GM18519 (cell line): ENCODE data around the gene PRSS3.
"Not testable (repeated sequence)": the region's sequence is repeated elsewhere in the genome, so short reads cannot be mapped to it uniquely, and the experiment has no call there.

ENCODE experiments used
- ATAC-seq: cut with Tn5 transposase; IDR thresholded peaks from one replicate; pipeline ENCODE4 v1.9.1; 2021; ENCODE audit warnings: mild to moderate bottlenecking, moderate library complexity; ENCODE audit not compliant: unreplicated experiment, low FRiP score

PRSS3 gene

DNA sequence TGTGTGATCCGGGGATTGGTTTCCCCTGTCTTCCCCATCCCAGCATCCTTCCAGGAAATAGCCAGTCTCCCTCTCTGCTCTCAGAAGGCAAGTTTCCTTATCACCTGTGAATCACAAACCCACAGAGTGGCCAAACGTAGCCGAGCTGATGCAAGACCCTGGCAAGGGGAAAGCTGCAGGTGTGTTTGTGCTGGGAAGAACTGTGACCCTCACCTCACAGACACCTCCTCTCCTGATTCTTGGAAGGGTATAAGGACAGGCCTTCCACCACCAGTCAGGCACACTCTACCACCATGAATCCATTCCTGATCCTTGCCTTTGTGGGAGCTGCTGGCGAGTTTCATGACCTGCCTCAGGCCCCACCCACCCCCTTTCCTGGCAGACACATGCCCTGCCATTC, at the start of gene PRSS3:
TSS of gene PRSS3 (plus strand) at position 281 of the 400 bp plus-strand sequence. CDS start at position 294, 13 bp downstream.
- ATAC-seq: no peak

DNA sequence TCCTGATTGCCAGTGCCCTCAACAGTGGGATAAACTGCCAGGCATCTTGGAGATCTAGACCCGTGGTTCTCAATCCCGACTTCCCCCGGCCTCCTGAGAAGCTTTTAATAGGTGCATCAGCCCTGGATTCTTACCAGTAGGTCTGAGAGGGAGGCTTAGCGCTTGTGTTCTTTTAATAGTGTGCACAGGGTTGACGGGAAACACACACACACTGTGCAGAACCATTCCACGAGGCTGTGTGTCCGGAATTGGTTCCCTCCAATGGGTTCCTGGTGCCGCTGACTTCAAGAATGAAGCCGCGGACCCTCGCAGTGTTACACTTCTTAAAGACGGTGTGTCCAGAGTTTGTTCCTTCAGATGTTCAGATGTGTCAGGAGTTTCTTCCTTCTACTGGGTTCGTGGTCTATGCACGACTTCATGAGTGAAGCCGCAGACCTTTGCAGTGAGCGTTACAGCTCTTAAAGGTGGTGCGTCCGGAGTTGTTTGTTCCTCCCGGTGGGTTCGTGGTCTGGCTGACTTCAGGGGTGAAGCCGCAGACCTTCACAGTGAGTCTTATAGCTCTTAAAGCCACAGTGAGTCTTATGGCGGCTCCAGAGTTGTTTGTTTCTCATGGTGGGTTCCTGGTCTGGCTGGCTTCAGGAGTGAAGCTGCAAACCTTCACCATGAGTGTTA, 46.6 kb upstream of the PRSS3 start:
- no peak for ATAC-seq

DNA sequence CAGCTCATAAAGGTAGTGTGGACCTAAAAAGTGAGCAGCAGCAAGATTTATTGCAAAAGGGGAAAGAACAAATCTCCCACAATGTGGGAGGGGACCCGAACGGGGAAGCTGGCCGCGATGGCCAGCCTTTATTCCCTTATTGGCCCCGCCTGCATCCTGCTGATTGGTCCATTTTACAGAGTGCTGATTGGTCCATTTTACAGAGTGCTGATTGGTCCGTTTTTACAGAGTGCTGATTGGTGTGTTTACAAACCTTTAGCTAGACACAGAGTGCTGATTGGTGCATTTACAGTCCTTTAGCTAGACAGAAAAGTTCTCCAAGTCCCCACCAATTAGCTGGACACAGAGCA, 46.1 kb upstream of the PRSS3 start:
- not testable (repeated sequence) for ATAC-seq

DNA sequence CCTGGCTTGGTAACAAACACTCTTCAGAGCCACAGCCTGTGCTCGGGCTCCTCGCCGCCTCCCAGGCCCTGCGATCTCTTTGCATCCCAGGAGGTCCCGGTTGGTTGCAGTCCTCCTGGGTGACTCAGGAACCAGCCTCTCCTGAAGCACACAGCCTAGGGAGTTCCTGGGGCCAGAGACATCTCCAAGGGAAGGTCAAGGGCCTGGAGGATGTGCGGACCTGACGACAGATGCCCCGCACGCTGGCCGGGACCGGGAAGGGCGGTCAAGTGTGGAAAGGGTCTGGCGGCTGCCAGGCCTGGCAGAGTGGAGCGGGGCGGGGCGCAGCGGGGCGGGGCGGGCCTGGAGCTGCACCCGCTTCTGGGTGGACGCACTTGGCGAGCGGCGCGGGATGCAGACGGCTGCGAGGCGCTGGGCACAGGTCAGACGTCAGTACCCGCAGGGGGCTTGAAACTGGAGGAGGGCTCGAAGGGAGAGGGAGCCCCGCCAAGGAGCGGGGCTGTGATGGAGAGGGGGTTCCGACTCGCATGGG, 45.0 kb upstream of the PRSS3 start:
- no peak for ATAC-seq

DNA sequence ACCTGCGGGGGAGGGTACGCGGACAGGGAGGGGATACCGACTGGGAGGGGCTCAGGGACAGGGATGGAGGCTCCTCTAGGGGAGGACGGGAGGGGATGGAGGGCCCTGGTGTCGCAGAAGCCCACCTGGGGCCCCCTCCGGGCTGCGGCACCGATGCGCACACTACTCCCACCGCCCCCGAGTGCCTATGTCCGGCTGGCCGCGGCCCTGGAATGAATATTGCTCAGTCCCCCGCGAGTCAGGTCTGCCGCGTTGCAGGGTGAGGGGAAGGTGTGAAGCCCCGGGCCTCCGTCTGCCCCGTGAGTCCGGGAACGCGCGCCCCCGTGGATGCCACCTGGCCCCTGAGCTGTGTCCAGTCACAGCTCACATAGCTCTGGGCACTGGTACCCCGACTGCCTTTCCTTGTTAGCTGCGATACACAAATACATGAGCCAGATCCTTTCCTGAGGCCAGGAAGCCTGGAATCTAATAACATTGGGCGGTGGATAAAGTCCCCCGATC, 44.5 kb upstream of the PRSS3 start:
- ATAC-seq: no peak

DNA sequence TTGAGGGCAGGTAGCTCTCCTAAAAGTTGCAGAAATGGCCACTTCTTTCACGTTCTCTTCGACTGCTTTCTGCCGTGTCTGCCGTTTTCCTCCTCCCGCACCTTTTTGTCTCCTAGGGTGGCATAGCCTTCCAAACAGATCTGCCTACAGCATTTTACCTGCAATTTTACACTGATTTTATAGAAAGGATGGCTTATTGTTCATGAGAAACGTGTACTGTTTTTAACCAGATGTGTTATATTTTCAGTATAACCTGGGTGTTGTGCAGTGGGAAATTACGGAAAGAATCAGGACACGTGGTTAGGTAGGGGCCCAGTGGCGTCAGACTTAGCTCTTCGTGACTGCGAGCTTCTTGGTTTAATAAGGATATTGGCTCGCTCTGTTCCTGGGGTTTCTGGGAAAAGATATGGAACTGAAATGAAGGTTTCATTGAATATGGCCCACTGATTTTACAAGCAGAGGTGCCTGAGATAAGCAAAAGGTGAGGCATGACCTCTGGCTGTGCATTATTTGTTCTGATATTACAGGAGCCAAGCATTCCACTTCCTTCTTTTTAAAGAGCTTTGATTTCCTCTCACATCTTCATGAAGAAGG, 43.7 kb upstream of the PRSS3 start:
- ATAC-seq: no peak

DNA sequence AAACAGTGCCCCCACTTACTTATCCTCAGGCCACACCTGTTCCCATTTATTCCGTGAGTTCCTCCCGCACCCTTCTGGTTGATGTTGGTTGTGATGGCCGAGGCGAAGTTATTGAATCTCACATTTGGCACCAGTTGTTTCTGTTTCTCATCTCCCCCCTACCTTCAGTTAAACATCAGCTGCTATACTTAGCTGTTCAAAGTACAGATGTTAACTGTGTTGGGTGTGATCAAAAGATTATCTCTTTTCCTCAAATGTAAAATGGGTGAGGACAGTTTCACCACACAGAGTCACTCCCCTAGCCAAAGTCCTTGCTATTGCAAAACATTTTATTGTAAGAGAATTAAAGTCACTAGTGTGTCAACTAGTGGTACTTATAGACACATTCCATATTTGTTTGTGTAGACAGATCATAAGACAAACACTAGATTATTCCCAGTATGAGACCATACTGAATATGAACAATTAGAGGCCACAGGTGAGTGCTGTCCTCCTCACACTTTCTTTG, 43.2 kb upstream of the PRSS3 start:
- no peak for ATAC-seq

DNA sequence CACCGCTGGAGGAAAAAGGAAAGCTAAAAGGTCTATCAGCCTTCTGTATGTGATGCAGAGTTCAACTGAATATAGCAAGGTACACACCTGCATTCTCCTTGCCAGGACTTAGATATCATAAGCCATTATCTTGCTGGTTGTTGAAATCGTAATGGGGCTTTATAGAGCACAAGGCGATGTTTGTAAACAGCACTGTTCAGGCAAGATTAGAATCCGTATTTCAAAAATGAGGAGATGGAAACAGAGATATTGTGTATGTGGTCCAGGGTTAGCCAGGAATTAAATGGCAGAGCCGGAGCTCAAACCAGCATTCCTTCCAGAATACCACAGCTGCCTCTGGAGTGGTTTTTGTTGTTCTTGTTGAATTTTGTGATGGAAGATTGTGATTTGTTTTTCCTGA, 42.6 kb upstream of the PRSS3 start:
- ATAC-seq: not testable (repeated sequence)

DNA sequence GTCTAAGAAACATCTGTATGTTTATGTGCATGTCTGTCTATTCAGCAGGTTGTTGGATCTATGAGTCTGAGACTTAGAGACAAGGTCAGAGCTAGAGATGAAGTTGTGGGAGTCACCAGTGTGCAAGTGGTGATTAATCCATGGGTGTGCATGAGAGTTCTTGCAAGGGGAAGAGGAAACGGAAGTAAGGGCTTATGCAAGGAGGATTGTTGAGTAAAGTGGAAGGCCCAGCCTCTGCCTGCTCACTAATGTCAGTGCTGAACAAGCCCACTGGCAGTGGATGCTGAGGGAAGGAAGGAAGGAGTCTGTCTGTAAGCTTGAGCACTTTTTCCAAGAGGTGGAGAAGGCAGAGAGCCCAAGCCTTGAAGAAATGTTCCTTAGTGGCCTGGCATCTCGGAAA, 35.7 kb upstream of the PRSS3 start:
- not testable (repeated sequence) for ATAC-seq

DNA sequence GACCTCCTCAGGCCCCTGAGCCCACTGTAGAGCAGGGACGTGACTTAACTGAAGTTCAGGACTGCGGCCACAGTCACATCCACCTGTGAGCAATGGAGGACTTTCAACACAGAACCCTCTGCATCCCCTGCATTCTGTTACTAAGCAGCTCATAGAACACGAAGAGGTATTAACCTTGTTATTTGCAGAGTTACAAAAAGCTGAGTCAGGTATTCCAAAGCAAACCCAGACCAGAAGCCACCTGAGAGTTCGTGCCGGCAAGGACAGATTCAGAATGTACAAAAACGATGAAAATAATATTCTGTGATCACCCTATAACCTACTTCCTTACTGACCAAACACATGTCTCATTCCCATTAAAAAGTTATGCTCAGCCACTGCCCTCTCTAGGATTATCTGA, 33.0 kb upstream of the PRSS3 start:
- no peak for ATAC-seq

DNA sequence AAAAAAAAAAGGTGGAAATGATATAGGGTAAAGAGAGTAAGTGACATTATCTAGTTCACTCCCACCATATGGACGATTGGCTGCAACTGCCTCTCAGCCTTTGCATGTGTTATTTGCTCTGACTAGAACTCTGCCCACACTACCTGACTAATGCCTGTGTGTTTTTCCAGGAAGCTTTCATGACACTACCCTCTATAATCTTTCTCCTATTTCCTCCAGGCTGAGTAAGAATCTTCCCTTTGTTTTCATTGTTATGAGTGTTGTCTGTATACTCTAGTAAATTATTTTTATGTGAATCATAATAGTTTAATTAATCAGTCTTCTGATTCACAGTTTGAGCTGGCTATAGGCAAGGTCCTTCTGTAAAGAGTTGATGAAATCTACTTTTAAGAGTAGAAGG, 31.7 kb upstream of the PRSS3 start:
- not testable (repeated sequence) for ATAC-seq

DNA sequence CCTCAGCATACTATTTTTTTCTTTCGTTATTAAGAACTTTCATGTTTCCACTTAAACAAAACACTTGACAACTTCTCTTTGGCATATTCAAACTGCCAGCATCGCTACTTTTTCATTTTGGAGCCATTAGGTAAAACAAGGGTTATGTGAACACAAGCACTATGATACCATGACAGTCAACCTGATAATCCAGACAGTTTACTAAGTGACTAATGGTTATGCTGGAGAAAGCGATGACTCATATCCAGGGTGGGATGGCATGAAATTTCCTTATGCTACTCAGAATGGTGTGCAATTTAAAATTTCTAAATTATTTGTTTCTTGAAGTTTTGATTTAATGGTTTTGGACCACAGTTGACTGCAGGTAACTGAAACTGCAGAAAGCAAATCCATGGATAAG, 29.9 kb upstream of the PRSS3 start:
- no peak for ATAC-seq

DNA sequence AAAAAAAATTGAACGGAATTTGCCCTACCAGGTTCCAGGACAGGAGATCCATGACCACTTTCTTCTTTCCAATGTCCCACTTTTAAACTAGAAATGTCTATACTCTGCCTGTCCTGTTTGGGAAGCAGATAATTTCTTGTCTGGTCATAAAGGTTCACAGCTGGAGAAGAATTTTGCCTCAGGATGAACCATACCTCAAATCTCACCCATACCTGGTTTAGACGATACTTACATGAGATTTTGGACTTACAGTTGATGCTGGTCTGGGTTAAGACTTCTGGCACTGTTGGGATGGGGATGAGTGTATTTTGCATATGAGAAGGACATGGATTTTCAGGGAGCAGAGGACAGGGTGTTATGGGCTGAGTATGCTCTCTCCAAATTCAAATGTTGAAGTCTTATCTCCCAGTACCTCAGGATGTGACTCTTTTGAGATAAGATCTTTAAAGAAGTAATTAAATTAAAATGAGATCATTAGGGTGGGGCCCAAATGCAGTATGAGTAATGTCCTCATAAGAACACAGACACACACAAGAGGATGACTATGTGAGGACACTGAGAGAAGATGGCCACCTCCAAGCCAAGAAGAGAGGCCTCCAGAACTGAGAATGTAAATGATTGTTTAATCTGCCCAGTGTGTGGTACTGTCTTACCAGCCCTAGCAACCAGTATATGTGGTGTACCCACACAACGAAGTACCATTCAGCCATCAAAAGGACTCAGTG, 25.0 kb upstream of the PRSS3 start:
- ATAC-seq: not testable (repeated sequence)

DNA sequence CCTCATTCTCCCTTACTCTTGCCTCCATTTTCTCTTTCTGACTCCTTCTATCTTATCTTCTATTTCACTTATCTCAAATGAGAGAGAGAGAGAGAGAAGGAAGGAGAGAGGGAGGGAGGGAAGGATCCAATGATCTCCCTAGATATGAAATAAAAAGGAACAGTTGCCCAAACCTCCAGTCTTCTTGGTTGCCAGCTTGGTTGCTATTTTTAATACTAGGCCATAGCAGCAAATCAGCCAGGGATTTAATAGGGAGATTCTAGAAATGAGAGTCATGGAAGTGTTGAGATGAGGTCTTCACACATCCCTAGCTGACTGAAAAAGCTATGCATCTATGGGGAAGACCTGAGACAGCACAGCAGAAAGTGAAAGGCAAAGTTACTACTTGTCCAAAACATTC, 22.2 kb upstream of the PRSS3 start:
- not testable (repeated sequence) for ATAC-seq

DNA sequence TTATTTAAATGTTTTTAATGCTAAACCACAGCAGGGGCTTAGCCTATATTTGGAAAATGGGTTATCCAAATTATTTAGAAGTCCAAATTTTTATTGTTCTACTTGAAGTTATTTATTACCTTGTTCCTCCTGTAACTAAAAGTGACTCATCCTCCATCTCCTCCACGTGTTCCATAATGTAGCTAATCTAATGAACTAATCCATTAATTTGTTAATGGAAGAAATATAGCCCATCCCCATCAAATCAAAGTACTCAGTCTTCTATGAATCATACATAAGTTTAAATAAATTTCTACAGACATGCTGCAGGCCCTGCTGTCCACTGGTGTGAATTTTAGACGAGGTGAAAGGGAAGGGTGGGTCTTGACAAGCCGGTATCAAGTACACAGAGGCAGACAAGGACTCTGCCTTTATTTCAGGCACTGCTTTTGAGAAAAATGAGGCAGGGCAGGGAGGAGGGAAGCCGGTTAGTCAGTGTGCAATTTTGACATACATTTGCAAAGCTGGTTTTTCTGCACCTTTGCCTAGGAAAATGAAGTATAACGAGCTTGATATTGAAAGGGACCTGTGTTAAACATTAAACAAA, 21.2 kb upstream of the PRSS3 start:
- ATAC-seq: not testable (repeated sequence)

DNA sequence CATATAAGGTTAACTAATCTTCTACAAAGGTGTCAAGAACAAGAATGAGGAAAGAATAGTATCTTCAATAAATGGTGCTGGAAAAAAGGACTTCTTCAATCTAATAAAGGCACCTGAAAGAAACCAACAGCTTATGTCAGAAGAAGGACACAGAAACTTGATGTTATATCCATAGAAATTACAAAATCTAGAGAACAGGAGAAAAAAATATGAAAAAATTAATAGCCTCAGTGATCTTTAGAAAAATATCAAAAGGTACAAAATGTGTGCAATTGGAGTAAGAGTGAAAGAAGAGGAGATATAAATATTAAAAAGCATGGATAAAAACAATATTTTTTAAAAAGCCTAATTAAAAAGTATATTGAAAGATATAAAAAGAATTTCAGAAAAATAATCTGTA, 18.8 kb upstream of the PRSS3 start:
- no peak for ATAC-seq

DNA sequence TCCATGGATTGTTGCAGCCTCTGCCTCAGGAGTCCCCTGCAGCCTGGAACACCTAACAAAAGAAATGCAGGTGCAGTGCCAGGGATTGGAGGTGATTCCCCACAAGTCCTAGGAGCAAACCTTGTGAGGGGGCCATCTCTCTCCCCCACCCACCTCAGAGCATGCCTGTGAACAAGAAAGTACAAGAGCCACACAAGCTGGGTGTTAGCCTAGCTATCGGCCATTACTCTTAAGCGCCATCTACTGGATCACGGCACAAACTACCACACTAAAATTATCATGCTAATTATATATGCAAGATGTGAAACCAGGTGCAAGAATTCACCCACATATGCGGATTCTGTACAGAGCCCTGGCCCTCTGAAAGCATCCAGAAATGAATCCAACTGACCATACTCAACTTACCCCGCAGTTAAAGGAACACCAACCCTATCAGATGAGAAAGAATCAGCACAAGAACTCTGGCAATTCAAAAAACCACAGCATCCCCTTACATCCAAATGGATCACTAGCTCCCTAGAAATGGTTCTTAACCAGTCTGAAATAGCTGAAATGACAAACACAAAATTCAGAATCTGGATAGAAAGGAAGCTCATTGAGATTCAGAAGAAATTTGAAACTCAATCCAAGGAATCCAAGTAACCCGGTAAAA, 16.5 kb upstream of the PRSS3 start:
- ATAC-seq: no peak

DNA sequence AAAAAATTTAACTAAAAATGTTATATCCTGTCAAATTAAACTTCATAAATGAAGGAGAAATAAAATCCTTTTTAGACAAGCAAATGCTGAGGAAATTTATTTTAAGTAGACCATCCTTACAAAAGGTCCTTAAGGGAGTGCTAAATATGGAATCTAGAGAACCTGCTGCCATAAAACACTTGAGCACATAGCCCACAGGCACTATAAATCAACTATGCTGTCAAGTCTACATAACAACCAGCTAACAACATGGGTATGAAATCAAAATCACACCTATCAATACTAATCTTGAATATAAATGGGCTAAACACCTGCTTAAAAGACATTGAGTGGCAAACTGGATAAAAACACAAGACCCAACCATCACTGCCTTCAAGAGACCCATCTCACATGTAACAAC, 15.1 kb upstream of the PRSS3 start:
- no peak for ATAC-seq

DNA sequence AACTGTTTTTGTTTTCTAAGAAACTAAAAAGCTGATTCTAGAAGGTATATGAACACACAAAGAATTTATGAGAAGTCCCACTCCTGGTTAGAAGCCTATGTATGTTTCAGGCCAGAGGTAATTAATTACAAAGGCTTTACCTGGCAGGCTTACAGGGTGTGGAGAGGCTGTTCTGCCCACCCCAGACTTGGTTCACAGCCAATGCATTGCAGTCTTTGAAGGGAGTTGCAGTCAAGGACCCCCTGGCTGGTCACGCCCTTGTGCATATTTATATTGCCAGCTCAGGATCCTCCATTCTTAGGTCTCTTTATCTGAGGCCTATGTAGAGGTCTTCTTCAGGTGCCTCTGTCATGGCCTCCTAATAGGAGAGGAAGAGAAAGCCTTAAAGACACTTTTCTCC, 13.6 kb upstream of the PRSS3 start:
- ATAC-seq: no peak

DNA sequence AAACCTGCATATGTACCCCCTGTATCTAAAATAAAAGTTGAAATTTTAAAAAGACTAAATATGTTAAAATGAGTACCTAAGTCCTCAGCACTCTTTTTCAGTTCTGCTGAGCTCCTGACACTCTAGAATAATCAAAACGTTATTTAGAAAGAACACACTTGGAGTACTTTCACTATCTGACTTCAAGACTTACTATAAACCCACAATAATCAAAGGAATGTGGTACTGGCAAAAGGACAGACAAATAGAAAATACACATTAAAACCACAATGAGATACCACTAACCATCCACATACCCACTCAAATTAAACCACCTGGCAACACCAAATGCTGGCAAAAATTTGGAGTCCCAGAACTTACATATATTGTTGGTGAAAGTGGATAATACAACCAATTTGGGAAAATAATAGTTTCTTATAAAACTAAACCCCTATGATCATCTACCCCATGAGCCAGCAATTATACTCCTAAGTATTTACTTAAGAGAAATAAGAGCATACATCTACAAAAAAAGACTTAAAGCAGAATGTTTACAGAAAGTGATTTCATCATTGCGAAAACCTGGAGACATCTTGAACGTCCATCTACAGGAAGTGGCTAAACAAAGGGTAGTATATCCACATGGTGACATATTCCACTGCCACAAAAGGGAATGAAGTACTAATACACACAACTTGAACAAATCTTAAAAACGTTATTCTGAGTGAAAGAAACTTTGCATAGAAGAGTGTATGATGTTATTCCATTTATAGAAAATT, 12.8 kb upstream of the PRSS3 start:
- no peak for ATAC-seq
